CD4-positive, alpha-beta T cell treated with Interleukin-17A for 4 hours (primary cell): ENCODE results near the gene RTP5.

Experiments
- DNase-seq: peaks from one replicate; pipeline ENCODE4 v3.0.0-alpha.2; 2020; ENCODE audit warnings: mixed read lengths

RTP5 gene

DNA sequence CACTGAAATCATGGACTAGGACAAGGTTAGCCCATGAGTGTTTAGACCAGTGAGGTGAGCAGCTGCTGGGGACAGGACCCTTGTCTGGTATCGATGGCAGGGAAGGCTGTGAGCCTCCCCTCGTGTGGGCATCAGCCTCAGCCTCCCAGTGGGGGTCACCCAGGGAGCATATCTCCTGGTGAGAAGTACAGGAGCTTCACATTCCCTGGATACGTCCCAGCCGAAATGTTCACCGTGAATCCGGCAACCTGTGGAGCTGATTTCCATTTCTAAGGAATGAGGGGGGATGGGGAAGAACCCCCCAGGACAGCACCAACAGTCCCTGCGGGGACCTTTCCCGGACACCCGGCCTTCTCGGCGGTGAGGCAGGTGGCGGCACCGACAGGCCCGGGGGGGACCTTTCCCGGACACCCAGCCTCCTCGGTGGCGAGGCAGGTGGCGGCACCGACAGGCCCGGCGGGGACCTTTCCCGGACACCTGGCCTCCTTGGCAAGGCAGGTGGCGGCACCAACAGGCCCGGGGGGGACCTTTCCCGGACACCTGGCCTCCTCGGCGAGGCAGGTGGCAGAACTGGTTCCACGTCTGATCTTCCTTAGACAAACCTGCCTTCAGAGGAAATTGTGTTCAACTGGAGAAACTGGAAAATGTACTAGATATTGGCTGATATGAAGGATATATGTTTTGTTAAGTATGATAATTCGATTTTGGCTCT is 21.2 kb downstream of the RTP5 start:
- no peak for DNase-seq

DNA sequence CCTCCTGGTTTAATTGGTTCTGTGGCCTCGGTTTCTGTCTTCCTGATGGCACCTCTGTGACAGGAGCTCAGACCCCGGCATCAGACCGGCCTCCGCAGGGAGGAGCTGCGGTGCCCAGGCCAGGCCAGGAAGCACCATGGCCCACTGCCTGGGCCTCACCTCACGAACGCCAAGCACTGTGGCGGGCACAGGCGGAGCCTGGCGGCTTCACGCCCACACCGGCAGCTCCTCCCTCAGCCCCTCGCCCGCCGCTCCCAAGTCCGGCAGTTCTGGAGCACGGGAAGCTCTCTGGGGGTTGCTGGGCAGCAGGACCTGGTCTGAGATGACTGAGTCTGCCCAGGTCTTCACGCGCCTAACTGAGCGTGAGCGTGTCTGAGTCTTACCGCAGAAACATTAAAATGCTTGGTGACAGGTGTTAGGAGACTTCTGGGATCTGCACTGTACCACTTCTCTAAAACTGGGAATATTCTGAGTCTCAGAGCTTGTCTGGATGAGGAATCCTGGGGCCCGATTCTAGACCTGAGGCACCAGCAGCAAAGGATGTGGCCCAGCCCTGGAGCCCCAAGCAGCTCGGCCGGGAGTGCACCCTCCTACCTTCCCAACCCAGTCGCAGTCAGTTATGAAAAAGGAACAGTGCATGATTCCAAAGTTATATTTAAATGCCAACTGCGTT is 21.9 kb downstream of the RTP5 start:
- no peak for DNase-seq

DNA sequence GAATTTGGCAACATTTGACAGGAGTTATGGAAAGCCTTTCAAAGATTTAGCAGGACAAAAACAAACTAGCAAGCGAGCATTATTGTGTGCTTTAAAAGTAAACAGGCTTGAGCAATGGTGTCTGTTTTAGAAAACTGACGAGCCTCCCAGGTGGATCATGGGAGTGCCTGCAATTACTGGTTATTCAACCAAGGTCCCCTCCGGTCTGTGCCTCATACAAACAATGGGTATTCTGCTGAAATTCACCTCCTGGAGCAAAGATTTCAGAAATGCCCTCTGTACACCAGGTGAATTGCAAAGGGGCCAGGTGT is 22.4 kb downstream of the RTP5 start:
- no peak for DNase-seq

DNA sequence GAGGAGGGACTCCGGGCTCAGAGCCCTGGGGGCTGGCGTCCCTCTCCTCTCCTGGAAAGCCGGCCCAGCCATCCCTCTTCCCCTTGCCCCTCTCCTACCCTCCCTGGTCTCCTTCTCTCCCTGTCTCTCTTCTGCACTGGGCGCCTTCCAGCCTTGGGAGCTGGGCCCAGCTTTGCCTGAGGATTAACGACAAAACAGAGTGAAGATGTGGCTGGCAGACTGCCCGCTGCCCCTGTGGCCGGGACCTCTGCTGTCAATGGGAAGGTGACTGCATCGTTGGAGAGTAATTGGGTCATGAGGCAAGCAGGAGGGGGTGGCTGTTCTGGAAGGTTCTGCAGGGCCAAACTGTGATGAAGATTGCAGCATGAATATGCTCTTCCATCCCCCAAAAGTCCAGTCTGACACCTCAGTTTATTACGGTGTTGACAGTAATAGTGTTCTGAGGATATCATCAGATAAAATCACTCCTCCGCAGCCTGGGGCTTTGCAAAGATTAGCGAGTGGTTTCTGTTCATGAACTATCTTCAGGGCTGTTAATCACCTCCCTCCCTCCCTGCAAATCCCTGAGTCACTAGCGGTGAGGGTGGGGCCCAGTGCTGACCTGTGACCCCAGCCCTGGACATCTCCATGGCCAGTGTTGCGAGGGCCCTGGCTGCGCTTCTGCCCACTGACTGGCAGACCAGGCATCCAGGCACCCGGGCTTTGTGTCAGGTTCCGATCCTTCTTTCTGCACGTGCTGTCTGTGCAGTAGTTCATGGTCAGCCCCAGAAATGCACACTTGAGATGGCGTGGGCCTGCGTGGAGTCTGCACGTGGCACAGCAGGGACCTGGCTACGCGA is 23.0 kb downstream of the RTP5 start:
- DNase-seq: no peak

DNA sequence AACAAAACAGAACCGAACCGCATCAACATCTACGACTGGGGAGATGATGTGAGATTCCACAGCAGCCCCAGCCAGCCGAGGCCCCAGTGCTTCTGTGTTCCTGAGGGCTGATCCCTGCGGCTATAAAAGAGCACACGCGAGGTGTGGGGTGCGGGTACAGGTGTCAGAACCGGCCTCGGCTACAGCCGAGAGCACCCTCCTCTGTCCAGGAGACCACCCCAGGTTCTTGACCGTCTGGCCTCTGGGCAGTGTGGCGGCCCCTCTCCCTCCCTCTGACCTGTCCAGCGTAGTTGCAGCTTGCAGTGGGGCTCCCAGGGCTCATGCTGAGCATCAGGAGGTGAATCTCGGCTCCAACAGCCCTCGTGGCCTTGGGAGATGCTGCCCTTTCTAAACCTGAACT is 23.7 kb downstream of the RTP5 start:
- DNase-seq: no peak

DNA sequence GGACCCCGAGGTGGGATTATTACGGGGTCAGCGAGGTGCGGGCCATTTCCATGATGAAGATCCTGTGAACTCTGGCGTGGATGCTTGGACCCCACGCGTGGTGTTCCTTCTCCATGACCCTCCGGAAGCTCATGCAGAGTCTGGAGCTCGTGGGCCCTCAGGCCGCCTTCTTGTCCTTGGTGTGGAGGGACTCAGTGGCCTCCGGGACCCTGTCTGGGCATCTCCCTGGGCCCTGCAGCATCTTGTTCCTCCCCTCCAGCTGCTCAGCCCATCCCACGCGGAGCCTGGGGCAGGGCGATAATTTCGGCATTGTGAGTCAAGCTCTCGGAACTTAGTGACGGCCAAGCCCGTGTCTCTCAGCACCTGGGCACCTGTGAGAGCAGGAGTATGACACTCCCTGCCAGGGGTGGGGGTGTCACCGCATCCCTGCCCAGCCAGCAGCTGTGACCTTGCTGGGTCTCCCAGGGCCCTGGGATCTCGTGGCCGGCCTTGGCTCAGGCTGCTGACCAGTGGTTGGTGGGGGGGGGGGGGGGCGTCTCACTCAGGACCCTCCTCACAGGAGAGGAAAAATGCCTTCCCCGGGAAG is 24.6 kb downstream of the RTP5 start:
- no peak for DNase-seq

DNA sequence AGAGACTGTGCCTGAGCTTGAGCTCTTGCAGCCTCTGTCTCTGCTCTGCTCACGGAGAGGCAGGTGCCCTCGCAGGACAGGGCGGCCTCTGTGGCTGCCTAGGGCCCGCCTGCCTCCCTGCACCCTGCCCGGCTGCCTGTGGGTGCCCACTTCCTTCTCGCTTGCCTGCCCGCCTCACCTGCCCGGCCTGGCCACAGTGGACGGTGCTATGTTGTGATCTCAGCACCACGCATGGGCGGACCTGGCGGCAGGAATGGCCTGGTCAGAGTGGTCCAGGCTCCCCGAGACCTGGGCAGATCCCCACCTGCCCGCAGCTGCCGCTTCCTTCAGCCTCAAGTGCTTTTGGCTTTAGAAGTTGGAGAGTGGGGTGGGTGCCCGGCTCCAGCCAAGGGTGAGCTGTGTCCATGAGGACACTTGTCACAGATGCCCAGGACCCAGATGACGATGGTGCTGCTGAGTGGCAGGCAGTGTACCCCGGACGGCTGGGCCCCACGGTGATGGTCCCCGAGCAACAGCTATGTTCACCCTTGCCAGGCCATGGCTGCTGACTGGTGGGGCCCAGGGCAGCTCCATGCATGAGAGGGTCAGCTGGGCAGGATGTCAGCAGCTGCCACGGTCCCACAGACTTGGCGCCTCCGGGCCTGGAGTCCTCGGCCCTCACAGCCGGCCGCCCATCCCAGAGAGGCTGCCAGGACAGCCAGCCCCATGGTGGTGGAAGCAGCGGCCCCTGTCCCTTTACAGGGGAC is 25.3 kb downstream of the RTP5 start:
- DNase-seq: no peak

DNA sequence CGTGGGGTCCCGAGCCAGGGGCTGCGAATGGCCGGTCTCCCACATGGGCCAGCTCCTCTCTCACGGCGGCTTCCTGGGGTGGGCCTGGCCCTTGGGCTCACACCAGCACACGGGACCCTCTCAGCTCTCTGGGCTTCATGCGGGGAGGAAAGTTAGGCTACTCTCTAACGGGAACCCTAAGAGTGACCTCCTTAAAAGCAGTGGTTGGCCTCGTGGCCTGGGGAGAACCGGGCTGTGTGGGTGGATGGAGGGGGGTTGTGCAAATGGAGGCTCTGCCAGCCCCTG is 25.8 kb downstream of the RTP5 start:
- DNase-seq: no peak

DNA sequence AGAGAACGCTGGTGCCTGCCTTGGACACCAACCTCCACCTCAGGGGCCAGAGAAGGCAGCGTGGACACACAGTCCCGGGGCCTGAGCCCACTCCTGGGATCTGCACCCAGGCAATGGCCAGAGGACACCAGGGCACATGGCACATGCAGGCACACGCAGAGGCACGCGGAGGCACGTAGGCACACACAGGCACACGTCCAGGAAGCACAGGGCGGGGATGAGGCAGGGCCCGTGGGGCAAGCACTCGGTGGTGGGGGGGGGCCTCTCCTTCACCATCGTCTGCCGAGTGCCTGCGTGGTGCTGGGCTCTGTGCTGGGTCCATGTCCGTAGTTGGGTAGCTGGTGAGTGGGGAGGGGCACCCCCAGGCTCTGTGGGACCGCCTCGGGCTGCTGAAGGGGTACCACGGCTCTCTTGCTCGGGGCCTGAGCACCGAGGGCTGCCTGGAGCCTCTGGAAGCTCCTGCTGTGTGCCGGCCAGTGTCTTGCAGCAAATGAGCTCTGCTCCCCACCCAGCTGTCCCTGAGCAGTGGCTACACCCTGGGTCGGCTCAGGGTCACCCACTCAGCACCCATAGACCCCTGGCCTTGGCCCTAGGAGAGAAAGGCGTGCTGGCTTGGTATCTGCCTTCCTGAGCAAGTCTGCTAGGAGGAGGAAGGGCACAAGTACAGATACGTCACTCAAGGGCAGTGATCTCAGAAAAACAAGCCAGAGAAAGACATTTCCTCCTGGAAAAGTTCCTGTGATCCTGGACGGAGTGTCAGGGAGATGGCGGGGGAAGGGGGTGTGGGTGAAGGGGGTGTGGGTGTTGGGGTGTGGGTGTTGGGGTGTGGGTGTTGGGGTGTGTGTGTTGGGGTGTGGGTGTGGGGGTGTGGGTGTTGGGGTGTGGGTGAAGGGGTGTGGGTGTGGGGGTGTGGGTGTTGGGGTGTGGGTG is 26.4 kb downstream of the RTP5 start:
- DNase-seq: peak; percentile 25

DNA sequence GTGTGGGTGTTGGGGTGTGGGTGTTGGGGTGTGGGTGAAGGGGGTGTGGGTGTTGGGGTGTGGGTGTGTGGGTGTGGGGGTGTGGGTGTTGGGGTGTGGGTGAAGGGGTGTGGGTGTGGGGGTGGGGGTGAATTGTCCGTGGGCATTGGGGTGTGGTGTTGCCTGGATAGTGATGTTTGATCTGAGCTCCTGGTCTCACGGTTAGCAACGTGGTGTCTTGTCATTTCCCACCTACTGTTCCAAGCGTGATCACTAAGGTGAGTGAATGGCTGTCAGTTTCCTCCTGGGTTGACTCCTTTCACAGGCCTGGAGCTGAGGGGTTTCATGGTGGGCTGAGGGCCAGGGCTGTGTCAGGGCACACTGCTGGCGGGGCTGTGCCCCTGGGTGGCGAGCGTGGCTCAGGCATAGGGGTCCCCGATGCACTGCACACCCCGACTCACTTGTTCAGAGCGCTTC is 27.2 kb downstream of the RTP5 start:
- no peak for DNase-seq

DNA sequence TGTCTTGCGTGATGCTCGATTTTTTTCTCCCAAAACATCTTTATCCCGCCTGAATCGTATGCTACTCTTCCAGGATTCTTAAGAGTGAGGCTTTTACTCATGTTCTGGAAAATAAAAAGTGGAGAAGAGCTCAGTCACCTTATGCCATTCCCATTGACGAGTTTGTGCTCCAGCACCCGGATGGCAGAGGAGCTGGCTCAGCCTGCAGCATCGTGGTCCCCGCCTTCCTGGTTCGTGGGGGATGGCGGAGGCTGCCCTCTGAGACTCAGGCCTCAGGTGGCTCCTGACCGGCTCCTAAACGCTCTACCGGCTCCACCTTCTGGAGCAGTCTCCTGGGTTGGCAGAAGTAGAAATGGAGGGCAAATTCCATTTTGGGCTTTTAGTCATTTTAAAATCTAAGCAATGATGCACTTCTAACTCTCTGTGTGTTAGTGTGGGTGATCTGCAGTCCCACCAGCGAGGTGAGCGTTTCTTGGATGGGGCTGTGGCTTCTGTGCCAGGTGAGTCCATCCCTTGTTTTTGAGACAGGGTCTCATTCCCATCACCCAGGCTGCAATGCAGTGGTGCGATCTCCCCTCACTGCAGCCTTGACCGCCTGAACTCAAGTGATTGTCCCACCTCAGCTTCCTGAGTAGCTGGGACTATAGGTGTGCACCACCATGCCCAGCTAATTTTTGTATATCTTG is 27.8 kb downstream of the RTP5 start:
- no peak for DNase-seq

DNA sequence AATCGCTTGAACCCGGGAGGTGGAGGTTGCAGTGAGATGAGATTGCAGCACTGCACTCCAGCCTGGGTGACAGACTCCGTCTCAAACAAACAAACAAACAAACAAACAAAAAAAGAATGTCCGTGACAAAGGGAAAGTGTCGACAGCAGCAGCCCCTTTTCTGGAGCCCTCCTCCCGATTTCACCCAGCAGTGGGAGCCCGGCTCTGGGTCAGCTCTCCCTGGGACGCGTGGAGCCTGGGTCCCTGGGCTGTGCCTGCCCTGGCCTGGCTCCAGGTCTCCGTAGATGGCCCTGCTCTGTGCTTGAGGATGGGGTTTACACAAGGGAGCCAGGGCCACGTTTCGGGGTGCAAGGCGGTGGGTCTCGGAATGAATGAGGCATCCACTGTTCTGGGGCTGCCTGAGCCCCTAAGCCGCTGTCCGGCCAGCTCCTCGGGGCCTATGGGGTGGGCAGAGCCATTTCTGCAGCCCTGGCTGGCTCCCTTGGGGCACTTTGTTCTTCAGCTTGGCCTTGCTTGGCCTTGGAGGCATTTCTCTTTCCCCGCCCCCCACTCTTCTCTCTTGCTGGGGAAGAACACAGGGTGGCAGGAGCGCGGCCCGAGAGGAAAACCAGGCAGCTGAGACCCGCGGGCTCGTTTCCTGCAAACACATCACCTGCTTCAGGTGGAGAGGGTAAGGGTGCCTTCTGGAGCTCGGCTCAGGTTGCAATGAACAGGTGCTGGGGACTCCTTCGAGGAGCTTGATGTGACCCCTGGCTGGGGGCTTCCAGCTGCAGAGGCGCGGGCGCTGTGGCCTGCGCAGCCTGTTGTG is 29.1 kb downstream of the RTP5 start:
- no peak for DNase-seq

DNA sequence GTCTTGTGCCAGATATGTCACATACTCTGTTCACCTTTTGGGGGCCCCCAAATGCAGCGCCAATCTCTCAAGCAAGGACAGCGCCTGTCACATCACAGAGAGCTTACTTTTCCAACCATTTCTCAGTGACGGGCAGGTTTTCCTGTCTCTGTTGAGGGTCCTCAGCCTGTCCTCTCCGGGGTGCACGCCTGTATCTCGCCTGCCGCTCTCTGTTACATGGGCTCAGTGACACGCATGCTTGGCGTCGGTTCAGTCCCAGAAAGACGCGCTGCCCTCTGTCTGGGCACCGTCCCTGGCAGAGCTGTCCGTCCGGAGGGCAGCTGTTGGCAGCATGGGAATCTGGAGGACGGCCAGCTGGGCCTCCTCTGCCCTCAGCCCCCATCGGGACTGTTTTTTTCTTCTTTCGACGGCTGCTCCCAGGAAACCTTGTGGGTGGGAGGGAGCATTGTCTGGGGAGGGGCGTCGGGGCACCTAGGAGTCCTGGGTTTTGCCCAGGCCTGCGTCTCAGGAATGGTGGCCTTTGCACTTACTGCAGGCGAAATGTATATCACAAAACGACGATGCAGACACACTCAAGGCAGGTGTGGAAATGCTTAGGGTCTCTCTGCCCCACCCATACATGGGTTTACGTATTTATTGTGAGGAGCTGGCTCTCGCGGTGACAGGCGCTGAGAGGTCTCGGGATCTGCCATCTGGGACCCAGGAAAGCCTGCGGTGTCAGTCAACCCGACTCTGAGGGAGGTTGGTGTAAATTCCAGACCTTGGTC is 30.9 kb downstream of the RTP5 start:
- no peak for DNase-seq

DNA sequence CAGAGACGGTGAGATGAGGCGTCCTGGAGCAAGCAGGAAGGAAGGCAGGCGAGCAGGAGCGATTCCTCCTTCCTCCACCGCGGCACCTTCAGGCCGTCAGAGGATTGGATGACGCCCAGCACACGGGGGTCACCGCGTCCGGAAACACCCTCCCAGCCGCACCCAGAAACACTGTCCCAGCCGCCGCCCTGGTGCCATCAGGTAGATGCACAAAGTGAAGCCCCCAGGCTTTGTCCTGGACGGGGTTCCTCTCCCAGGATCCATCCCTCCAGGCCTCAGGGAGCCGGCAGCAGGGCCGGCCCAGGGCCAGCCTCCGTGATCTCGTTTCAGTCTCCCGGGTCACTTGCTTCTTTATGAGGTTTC is 31.5 kb downstream of the RTP5 start:
- DNase-seq: no peak

DNA sequence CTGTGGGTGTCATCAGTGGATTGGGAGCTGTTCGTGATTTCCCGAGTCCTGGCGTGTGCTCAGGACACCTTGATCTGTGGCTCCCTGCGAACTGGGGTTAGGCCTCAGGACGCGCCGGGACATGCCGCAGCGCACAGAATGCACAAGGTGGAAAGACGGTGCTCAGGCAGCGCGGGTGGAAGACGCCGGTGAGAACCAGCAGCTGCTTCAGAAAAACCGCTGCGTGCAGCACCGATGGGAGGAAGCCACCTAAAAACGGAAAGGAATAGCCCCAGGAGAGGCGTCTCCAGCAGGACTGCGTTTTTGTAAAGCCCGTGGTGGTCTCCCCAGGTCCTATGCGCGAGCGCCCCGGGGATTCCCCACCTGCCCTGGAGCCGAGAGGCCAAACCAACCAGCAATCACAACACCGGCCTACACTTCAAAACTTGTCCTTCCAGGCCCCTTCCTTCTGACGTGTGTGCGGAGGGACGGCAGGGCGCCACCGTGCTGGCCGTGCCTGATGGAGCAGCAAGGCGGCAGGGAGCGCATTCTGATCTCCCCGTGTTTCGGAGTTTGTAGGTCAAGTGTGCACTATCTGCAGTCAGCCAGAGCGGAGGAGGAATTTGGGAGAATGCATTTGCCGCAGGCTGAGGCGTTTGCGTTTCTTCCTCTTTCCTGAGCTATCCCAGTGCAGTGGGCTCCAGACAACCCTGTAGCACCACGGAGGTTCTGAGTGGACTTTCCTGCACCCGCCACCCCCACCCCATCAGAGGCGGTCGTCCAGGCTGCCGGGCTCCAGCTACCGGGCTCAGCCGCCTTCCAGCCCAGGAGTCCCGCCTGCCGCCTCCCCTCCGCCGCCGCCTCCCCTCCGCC is 32.2 kb downstream of the RTP5 start:
- no peak for DNase-seq

DNA sequence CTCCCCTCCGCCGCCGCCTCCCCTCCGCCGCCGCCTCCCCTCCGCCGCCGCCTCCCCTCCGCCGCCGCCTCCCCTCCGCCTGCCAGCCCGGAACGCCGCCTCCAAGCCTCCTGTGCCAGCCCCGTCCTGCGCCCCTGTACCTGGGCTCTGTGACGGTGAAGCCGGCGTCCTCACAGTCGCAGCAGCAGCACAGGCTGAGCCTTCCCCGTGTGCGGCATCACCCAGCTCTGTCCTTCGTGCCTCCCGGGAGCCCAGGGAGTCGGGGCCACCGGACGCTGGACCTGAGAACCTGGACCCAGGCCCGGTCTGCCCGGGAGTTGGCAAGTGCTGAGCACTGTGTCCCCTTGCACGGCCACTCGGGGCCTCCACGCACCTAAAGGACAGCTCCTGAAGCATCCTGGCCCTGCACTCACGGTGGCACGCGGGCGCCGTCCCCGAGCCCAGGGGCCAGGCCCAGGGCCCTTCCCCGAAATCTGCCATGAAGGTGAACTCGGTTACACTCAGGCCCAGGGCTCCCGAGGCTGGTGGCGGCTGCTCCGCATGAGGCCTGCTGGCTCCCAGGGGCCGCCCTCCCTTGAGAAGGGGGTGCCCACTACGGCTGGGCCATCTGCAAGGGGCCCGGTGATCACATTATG is 32.9 kb downstream of the RTP5 start:
- no peak for DNase-seq

DNA sequence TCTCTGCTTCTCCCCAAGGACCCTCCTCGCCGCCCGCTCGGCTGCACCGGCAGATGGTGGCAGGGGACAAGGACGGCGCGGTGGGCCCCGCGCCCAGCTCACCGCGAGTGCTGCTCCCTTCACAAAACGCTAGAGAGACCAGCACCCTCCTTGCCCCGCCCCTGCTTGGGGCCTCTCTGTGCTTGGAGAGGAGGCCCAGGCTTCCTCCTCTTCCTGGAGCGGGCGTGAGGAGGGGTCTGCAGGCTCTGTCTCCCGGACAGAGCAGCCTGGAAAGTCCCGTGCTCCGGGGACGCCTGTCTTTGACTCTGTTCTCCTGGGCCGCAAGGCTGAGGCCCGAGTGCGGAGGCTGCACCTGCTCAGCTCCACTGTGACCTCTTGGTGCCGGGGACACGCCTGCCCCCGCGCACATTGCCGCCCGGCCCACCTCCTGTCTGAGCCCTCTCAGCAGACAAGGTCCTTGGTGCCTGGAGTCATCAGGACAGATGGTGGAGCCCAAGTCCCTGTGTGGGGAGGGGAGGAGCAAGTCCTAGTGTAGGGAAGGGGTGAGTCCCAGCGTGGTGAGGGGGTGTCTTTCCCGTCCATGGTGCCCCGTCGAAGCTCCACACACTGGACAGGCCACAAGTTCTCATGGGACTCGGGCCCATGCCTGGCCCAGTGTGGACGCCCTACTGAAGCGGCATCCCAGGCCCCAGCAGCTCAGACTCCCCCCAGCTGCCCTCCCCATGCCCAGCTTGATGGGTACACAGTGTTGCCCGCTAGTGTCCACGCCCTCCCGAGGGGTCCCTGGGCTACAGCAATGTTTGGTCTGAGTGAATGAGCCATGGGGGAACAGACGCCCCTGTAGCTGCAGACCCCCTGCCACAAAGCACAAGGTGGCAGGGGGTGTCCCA is 33.8 kb downstream of the RTP5 start:
- DNase-seq: no peak
